Measurements from ENCODE around the gene RIN3. TPM values are rescaled to one million over a fixed set of nuclear protein-coding genes. Genes with fewer than 3 reads are reported as not detected.
"Not testable (repeated sequence)": the region's sequence is repeated elsewhere in the genome, so short reads cannot be mapped to it uniquely, and the experiment has no call there.

Gene RIN3
- total RNA-seq, 2 donors from 2014 or later: 30.9 to 34.0 TPM

GRCh38 chr14:92519246-92520101, 5.9 kb downstream of the RIN3 start:
- intact Hi-C loops (cut with DNase I): loop anchor here in 1 of 2 donors (10.0 kb wide), 1 partner anchor 65 kb away; no protein-coding TSS in a partner anchor
- DNase-seq (ENCODE audit: low spot score): no peak

- no peak for DNase-seq (ENCODE audit: low spot score)
- intact Hi-C loops (cut with DNase I): no loop called here
These were observed 6.8 kb downstream of the RIN3 start for GRCh38 chr14:92520102-92521057.

DNA sequence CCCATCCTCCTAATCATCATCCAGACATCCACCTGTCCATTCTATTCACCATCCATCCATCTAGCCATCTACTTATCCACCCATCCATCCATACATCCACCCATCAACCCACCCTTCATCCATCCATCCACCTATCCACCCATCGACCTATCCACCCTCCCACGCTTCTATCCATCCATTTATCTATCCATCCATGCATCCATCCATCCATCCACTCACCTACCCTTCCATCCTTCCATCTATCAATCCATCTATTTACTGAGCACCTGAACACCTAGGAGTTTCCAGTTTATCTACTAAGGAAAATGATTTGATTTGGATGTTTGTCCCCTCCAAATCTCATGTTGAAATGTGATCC, 7.5 kb downstream of the RIN3 start:
- no peak for DNase-seq (ENCODE audit: low spot score)
- intact Hi-C loops (cut with DNase I): no loop called here

DNA sequence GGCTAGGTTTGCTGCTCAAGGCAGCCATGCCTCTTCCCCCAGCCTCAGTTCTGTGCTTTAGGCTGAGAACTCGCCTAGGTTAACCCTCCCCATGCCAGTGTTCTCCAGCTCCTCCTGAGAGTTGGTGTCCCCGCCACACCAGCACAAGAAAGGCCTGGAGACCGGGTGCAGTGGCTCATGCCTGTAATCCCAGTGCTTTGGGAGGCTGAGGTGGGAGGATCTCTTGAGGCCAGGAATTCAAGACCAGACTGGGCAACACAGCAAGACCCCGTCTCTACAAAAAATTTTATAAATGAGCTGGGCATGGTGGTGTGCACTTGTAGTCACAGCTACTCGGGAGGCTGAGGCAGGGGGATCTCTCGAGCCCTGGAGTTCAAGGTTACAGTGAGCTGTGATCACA, 10.2 kb downstream of the RIN3 start:
- no peak for DNase-seq (ENCODE audit: low spot score)
- intact Hi-C loops (cut with DNase I): no loop called here

- DNase-seq (ENCODE audit: low spot score): no peak
- intact Hi-C loops (cut with DNase I): no loop called here
These were observed 11.1 kb downstream of the RIN3 start for GRCh38 chr14:92524602-92525185.

DNA sequence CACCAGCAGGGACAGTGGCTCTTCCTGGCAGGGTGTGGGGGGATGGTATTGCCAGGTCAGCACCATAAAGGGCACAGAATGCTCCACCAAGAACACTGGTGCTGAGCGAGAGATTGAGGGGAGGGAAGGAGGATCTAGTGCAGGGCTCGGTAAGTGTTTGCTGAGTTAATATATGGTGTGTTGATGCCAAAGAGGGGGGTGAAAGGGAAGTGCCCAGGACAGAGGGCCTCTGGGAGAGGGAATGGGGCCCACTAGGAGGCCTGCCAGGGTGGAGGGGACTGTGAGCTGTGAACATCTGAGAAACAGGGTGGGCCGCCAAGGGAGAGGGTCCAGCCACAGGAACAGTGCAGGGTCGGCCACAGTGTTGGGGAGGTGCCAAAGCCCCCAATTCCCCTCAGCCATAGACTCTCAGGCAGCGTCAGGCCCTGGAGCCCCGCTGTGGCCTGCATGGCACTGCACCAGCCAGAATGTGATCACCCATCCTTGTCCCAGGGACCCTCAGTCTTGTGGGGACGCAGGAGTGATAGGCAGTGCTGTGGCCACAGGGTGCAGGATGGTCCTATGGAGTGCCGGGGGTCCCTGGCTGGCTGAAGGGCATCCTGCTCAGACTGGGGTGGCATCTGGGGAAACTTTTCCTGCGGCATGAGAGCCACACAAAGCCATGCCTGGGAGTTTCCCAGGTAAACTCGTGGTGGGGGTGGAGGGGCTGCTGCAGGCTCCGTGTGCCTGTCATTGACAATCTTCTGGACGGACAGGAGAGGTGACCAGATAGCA, 11.9 kb downstream of the RIN3 start:
- no peak for DNase-seq (ENCODE audit: low spot score)
- intact Hi-C loops (cut with DNase I): no loop called here

DNA sequence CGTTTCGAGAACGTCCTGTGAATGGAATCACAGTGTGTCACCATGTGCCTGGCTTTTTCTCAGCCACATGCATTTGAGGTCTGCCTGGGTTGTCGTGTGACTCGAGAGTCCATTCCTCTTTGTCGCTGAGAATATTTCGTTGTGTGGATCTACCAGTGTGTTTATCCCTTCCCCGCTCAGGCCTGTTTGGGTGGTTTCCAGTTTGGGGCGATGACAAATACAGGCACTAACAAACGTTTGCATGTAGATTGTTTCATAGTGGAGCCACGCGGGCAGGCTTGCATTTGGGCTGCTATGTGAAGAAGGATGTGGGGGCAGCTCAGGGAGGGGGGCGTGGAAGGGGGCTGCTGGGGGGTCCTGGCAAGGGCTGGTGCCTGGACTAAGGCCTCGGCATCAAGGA, 14.1 kb downstream of the RIN3 start:
- DNase-seq (ENCODE audit: low spot score): no peak
- intact Hi-C loops (cut with DNase I): no loop called here

- intact Hi-C loops (cut with DNase I): no loop called here
- DNase-seq (ENCODE audit: low spot score): no peak
These were observed 15.0 kb downstream of the RIN3 start for GRCh38 chr14:92528486-92529100.

- DNase-seq (ENCODE audit: low spot score): no peak
- intact Hi-C loops (cut with DNase I): no loop called here
These were observed 16.3 kb downstream of the RIN3 start for GRCh38 chr14:92529903-92530302.

- intact Hi-C loops (cut with DNase I): no loop called here
- peak; percentile 71 for DNase-seq (ENCODE audit: low spot score)
These were observed 17.7 kb downstream of the RIN3 start for GRCh38 chr14:92531106-92531873.

DNA sequence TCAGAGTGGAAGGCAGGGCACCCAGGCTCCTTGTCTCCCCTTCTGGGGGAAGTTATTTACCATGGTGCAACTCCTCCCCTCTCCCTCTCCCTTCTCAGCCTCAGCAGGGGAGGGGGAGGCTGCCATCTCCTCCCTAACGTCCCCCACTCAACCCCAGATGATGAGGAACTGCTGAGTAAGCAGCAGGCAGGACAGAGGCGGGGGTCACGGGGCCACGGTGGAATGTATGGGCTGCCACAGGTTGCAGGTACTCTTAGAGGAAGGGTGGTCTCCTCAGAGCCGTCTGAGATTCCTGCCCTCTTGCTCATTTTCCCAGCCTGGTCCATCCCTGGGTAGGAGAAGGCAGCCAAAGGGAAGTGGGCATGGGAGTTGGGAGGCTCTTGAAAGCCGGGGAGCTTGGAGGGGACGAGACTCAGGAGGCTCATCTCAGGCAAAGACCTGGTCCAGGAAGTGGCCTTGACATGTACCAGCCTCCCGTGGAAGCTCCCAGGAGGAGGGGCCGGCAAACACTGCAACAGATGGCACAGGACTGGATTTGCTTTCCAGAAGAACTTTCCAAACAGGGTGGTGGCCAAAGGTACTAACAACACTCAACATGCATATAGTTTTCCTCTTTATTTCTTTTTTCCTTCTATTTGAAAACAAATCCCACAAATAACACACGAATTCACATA, 19.0 kb downstream of the RIN3 start:
- DNase-seq (ENCODE audit: low spot score): no peak

DNA sequence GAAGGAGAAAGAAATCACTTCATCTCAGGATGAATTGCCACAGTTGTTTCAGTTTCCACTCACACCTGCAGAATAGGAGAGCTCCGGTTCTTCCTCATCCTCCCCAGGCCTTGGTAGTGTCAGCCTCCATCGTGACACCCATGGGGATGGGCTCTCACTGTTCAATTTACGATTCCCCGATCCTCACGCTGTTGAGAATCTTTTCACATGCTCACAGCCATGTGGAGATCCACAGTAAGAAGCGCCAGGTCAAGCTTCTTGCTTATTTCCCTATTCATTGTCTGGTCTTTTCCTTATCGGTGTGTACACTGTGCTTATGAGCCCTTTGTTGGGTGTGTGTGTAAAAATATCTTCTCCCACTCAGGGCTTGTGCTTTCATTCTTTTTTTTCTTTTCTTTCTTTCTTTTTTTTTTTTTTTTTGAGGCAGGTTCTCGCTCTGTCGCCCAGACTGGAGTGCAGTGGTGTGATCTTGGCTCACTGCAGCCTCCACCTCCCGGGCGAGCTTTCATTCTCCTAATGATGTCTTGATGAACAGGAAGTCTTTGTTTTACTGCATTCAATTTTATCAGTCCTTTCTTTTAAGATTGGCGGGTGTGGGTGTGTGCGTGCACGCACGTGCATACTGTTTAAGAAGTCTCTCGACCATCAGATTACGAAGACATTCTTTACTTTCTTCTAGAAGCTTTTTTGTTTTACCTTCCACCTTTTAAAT, 21.5 kb downstream of the RIN3 start:
- intact Hi-C loops (cut with DNase I): no loop called here
- no peak for DNase-seq (ENCODE audit: low spot score)

More for the DNA sequence above, 19.0 kb downstream of the RIN3 start:
- intact Hi-C loops (cut with DNase I): no loop called here

DNA sequence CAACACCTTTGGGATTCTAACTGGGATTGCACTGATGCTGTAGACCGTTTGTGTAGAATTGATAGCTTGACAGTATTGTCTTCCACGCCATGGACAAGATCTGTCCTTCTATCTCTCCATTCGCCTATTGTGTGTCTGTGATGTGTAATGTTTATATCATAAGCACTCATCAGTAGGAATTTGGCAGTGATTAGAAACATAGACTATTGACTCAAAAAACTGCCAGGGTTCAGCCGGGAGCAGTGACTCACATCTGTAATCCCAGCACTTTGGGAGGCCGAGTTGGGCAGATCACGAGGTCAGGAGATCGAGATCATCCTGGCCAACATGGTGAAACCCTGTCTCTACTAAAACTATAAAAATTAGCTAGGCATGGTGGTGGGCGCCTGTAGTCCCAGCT, 22.6 kb downstream of the RIN3 start:
- DNase-seq (ENCODE audit: low spot score); intact Hi-C loops (cut with DNase I): not testable (repeated sequence)

- no peak for DNase-seq (ENCODE audit: low spot score)
- intact Hi-C loops (cut with DNase I): no loop called here
These were observed 24.9 kb downstream of the RIN3 start for GRCh38 chr14:92538412-92538985.

GRCh38 chr14:92539419-92539818, 25.8 kb downstream of the RIN3 start:
- DNase-seq (ENCODE audit: low spot score): no peak
- intact Hi-C loops (cut with DNase I): no loop called here

DNA sequence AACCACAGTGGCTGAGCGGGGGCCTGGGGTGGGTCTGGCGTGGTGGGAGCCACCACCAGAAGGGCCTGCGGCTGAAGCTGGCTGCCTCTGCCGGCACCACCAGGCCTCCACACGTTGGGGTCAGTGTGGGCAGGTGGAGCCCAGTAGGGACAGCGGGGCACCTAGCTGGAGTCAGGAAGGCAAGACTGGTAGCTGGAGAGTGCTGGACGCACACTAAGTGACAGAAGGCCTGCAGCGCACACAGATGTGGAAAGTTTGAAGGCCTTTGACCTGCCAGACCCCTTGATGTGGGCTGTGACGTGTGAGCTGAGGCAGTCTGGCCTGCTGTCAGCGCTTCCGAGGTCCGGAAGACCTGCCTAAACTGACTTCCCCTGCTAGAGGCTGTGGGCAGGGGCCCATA, 26.3 kb downstream of the RIN3 start:
- DNase-seq (ENCODE audit: low spot score): no peak
- intact Hi-C loops (cut with DNase I): no loop called here

Data from posterior vena cava (tissue), 2 donors.